ENCODE data around the gene DAGLA. TPM values are rescaled to one million over a fixed set of nuclear protein-coding genes. Genes with fewer than 3 reads are reported as not detected.

The DAGLA gene
- total RNA-seq, 1 donor from 2014 or later, result 21.0 TPM

DNA sequence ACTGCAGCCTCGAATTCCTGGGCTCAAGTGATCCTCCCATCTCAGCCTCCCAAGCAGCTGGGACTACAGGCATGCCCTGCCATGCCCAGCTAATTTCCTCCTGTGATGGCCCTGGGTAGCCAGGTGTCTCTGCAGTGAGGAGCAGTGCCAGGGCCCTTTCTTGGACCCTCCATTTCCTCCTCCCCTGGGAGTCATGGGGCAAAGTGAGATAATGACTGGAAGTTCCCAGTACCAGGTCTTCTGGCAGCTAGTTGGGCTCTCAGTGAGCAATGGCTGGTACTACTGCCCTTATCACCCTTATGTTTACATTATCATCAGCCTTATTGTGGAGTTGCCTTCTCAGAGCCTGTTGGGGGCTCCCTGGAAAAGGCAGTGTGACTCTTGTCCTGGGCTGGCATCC, 17.6 kb downstream of the DAGLA start:
- no peak overlapping the region for H3K27ac Mint-ChIP-seq (ENCODE audit: unreplicated experiment)
- H3K4me1 Mint-ChIP-seq, result peaks cover 58% of the 10 kb centered on the region
- H3K27me3 Mint-ChIP-seq (ENCODE audit: low read depth), result no peaks in the 10 kb centered on the region
- no peaks in the 10 kb centered on the region for H3K9me3 Mint-ChIP-seq
- H3K4me3 Mint-ChIP-seq, result no peak overlapping the region
- H3K36me3 Mint-ChIP-seq (ENCODE audit: low read depth), result no peaks in the 10 kb centered on the region
- no peak for DNase-seq (ENCODE audit: low read depth, low spot score)
- TF ChIP-seq, protein P1, sequence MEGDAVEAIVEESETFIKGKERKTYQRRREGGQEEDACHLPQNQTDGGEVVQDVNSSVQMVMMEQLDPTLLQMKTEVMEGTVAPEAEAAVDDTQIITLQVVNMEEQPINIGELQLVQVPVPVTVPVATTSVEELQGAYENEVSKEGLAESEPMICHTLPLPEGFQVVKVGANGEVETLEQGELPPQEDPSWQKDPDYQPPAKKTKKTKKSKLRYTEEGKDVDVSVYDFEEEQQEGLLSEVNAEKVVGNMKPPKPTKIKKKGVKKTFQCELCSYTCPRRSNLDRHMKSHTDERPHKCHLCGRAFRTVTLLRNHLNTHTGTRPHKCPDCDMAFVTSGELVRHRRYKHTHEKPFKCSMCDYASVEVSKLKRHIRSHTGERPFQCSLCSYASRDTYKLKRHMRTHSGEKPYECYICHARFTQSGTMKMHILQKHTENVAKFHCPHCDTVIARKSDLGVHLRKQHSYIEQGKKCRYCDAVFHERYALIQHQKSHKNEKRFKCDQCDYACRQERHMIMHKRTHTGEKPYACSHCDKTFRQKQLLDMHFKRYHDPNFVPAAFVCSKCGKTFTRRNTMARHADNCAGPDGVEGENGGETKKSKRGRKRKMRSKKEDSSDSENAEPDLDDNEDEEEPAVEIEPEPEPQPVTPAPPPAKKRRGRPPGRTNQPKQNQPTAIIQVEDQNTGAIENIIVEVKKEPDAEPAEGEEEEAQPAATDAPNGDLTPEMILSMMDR (conservative IDR thresholded peaks at IDR 0.05), result no peak

GRCh38 chr11:61698173-61698948, 18.2 kb downstream of the DAGLA start:
- TF ChIP-seq, protein P1 (conservative IDR thresholded peaks at IDR 0.05), result no peak
- H3K27me3 Mint-ChIP-seq (ENCODE audit: low read depth), result no peaks in the 10 kb centered on the region
- no peak overlapping the region for H3K4me3 Mint-ChIP-seq
- no peaks in the 10 kb centered on the region for H3K9me3 Mint-ChIP-seq
- DNase-seq (ENCODE audit: low read depth, low spot score), result no peak
- H3K36me3 Mint-ChIP-seq (ENCODE audit: low read depth), result no peaks in the 10 kb centered on the region
- peaks cover 59% of the 10 kb centered on the region for H3K4me1 Mint-ChIP-seq
- no peak overlapping the region for H3K27ac Mint-ChIP-seq (ENCODE audit: unreplicated experiment)

DNA sequence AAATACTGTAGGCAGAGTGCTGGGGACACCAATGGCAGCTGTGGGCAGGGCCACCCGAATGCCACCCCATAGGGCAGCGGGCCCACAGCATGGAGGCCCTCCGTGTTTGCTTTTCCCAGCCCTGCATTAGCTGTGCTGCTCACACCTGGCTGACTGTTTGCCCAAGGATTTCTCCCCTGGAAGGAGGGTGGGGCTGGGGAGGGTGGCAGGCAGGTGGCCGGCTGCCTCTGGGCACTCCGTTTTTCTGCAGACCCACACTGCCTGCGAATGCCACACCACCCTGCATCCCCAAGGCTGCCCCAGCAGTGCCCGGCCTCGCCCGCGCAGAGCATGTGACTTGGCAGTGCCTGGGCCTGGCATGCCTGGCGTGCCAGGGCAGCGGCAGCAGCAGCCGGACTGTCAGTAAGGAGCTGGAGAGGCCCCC, 19.6 kb downstream of the DAGLA start:
- Mint-ChIP-seq H3K36me3 (ENCODE audit: low read depth) (no peaks in the 10 kb centered on the region), H3K27me3 (ENCODE audit: low read depth) (no peaks in the 10 kb centered on the region), H3K27ac (ENCODE audit: unreplicated experiment) (no peak overlapping the region), H3K4me1 (peaks cover 51% of the 10 kb centered on the region), H3K4me3 (no peak overlapping the region), H3K9me3 (no peaks in the 10 kb centered on the region)
- TF ChIP-seq, protein P1 (conservative IDR thresholded peaks at IDR 0.05), result no peak
- DNase-seq (ENCODE audit: low read depth, low spot score), result no peak

DNA sequence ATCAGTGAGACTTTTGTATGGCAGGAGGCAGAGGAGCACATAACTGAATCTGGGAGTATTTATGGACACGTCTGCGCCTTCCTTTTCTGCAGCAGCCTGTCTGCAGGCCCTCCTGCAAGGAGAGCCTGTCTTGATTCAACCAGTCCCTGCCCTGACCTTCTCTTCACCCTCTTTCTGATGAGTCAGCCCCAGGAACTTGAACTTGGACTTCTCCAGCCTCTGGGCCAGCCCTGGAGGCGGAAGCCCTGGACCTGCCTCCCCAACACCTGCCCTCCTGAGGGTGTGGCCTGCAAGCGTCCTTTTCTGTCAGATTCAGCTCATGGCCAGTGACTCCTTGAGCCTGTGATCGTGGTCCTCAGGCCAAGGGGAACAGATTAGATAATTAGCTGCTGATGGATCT, 20.0 kb downstream of the DAGLA start:
- no peak overlapping the region for H3K27ac Mint-ChIP-seq (ENCODE audit: unreplicated experiment)
- peaks cover 46% of the 10 kb centered on the region for H3K4me1 Mint-ChIP-seq
- H3K9me3 Mint-ChIP-seq, result no peaks in the 10 kb centered on the region
- H3K27me3 Mint-ChIP-seq (ENCODE audit: low read depth), result no peaks in the 10 kb centered on the region
- TF ChIP-seq, protein P1 (conservative IDR thresholded peaks at IDR 0.05), result no peak
- no peak overlapping the region for H3K4me3 Mint-ChIP-seq
- no peak for DNase-seq (ENCODE audit: low read depth, low spot score)
- H3K36me3 Mint-ChIP-seq (ENCODE audit: low read depth), result no peaks in the 10 kb centered on the region

GRCh38 chr11:61700720-61701119, 20.5 kb downstream of the DAGLA start:
- Mint-ChIP-seq H3K36me3 (ENCODE audit: low read depth) (no peaks in the 10 kb centered on the region), H3K4me3 (no peak overlapping the region), H3K27ac (ENCODE audit: unreplicated experiment) (no peak overlapping the region), H3K9me3 (no peaks in the 10 kb centered on the region), H3K4me1 (peaks cover 41% of the 10 kb centered on the region), H3K27me3 (ENCODE audit: low read depth) (no peaks in the 10 kb centered on the region)
- TF ChIP-seq, protein P1 (conservative IDR thresholded peaks at IDR 0.05), result no peak
- DNase-seq (ENCODE audit: low read depth, low spot score), result no peak
